ENCODE results near the gene TCAIM. TPM values are rescaled to one million over a fixed set of nuclear protein-coding genes. Genes with fewer than 3 reads are reported as not detected.
A peak's percentile ranks its signal among the peaks of the same experiment; 100 is the strongest.

The TCAIM gene
- polyA plus RNA-seq: 10 to 100 TPM; 10.5 to 42.1 (median 16.2) TPM
- long read RNA-seq, donor 1: 0 reads
- long read RNA-seq, donor 2, partial matches to known transcripts: 0 of 5 reads
- long read RNA-seq, donor 2, other reads (novel, unspliced or antisense): 0 of 5 reads
- long read RNA-seq, donor 3, partial matches to known transcripts: 0 of 6 reads
- long read RNA-seq, donor 3, other reads (novel, unspliced or antisense): 0 of 6 reads
- long read RNA-seq, donor 4: 0 reads
- long read RNA-seq, donor 5: 0 reads
- long read RNA-seq, donor 6, transcript TCAIM-203 (4 exons, 2,178 nt): major isoform, 6 of 12 reads
- long read RNA-seq, donor 6, partial matches to known transcripts: 0 of 12 reads
- long read RNA-seq, donor 6, other reads (novel, unspliced or antisense): 0 of 12 reads
- long read RNA-seq, donor 7: 0 reads
- long read RNA-seq, donor 8: 0 reads
- long read RNA-seq, donor 9, partial matches to known transcripts: 0 of 2 reads
- long read RNA-seq, donor 9, other reads (novel, unspliced or antisense): 0 of 2 reads
- long read RNA-seq, donor 10, transcript TCAIM-203 (4 exons, 2,178 nt): major isoform, 5 of 12 reads
- long read RNA-seq, donor 10, partial matches to known transcripts: 0 of 12 reads
- long read RNA-seq, donor 10, other reads (novel, unspliced or antisense): 0 of 12 reads

DNA sequence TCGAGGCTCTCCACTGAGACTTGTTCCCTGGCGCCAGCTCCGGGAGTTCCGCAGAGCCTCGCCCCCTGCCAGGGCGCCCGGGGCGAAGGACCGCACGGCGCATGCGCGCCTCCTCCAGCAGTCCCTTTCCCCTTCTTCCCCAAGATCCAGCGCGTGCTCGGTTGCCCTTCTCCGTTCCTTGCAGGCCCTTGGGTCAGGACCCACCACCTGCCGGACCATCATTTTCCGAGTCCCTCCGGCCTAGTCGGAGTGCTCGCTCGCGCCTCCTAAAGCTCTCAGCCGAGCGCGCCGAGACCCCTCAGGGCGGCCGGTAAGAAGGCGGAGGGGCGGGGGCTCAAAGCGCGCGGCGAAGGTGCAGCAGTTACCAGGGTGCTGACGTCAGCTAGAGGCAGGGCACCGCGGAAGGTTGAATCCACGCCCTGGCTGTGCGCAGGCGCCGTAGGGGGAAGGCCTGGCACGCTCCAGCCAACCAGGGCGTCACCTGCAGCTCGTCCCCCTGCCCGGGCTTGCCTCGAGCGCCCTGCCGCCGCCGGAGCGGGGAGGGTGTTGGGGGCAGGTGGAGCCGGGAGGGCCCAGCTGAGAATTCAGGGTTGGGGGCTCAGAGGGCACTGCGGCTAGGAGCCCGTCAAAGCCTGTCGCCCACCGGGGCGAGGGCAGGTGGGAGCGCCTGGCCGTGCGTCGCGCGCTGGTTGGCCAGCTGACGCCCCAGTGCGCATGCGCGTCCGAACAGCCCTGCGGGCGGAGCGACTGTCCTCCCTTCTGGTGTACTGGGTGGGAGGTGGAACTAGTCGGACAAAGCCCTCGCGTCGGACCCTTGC lies at the start of gene TCAIM:
TCAIM (plus strand) TSS at position 757 of the 818 bp plus-strand sequence. CDS start 16,017 bp downstream, outside the sequence.
- Histone ChIP-seq H3K27ac (ENCODE audit: low read depth in 1 of 3, low read length in 2 of 3) (peak within 1 kb of the TSS; percentile 76 to 97 (median 93)), H3K4me1 (ENCODE audit: control insufficient read depth in 3 of 3, insufficient read depth in 2 of 3, low read depth in 1 of 3, low read length in 2 of 3) (peaks cover 0 to 11% (median 8%) of the 10 kb centered on the region in 3 donors), H3K27me3 (ENCODE audit: control insufficient read depth in 3 of 3, insufficient read depth in 3 of 3, low read length in 3 of 3) (no peaks in the 10 kb centered on the region), H3K4me3 (ENCODE audit: low read depth in 1 of 3, low read length in 3 of 3) (peak within 1 kb of the TSS; percentile 59 to 88 (median 60)), H3K36me3 (ENCODE audit: control insufficient read depth in 3 of 3, insufficient read depth in 2 of 3, low read depth in 1 of 3, low read length in 3 of 3) (peaks cover 0 to 2% (median 2%) of the 10 kb centered on the region in 3 donors), H3K9me3 (ENCODE audit: control insufficient read depth in 2 of 2, insufficient read depth in 1 of 2, low read depth in 1 of 2, low read length in 1 of 2) (no peaks in the 10 kb centered on the region)
- 0 to 1% (median 0%) methylated on average over 58 to 77 of the region's 77 CpGs for WGBS, 3 donors
- peak; percentile 99 to 100 for DNase-seq
- FAIRE-seq: no peak

DNA sequence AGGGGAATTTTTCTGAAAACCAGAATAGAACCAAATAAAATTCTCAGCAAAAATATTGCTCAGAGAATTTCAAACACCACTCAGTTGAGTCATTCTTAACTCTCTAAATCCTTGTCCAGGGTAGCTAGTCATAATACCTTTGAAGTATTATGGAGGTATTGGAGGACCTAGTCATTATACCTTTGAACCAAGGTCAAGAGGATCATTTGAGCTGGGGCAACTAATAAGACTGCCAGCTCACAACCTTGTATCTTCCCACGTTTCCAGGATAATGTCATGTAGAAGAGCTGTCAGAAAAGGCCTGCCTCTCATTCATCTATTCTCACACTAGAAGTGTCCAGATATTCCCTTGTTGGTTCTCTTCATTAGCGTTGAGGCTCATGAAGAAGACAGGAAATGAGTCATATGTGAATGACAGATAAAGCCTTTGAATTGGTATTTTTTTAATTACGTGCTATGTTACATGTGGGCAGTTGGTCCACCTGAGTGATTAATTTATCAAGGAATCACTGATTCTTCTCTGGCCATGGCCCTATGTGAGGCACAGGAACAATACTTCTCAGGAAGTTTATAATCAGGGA lies 48.6 kb upstream of the TCAIM start:
- DNase-seq (peak in 1 of 2 donors; percentile 9), FAIRE-seq (no peak)
- WGBS, 3 donors: 28 to 49% (median 31%) methylated on average over 3 of the region's 3 CpGs

DNA sequence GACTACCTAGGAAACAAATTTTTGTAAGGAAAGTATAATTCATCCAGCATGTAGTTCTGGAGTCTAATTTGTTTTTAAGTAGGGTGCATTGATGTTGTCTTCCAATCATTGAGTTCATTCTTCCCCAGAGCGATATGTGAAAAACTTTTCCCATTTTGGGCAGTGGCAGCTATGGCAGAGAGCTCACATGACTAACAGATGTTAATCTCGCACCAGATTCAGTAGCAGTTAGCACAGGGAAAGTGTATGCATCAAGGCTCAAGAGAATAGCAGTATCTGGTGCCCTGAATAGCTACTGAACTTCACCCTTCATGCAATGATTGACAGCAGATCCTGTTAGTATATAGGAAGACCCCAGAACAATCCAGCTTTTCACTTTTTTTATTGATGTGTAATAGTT lies 46.3 kb upstream of the TCAIM start:
- Histone ChIP-seq H3K27me3 (ENCODE audit: control insufficient read depth in 3 of 3, insufficient read depth in 3 of 3, low read length in 3 of 3) (no peaks in the 10 kb centered on the region), H3K4me1 (ENCODE audit: control insufficient read depth in 3 of 3, insufficient read depth in 2 of 3, low read depth in 1 of 3, low read length in 2 of 3) (no peaks in the 10 kb centered on the region), H3K36me3 (ENCODE audit: control insufficient read depth in 3 of 3, insufficient read depth in 2 of 3, low read depth in 1 of 3, low read length in 3 of 3) (no peaks in the 10 kb centered on the region), H3K27ac (ENCODE audit: low read depth in 1 of 3, low read length in 2 of 3) (no peak overlapping the region), H3K9me3 (ENCODE audit: control insufficient read depth in 2 of 2, insufficient read depth in 1 of 2, low read depth in 1 of 2, low read length in 1 of 2) (no peaks in the 10 kb centered on the region), H3K4me3 (ENCODE audit: low read depth in 1 of 3, low read length in 3 of 3) (no peak overlapping the region)
- WGBS, 3 donors: 73 to 91% (median 84%) methylated on average over 2 of the region's 2 CpGs
- DNase-seq (no peak), FAIRE-seq (no peak)

More for the DNA sequence above, 48.6 kb upstream of the TCAIM start:
- Histone ChIP-seq H3K27me3 (ENCODE audit: control insufficient read depth in 3 of 3, insufficient read depth in 3 of 3, low read length in 3 of 3) (no peaks in the 10 kb centered on the region), H3K4me1 (ENCODE audit: control insufficient read depth in 3 of 3, insufficient read depth in 2 of 3, low read depth in 1 of 3, low read length in 2 of 3) (no peaks in the 10 kb centered on the region), H3K9me3 (ENCODE audit: control insufficient read depth in 2 of 2, insufficient read depth in 1 of 2, low read depth in 1 of 2, low read length in 1 of 2) (no peaks in the 10 kb centered on the region), H3K27ac (ENCODE audit: low read depth in 1 of 3, low read length in 2 of 3) (no peak overlapping the region), H3K4me3 (ENCODE audit: low read depth in 1 of 3, low read length in 3 of 3) (no peak overlapping the region), H3K36me3 (ENCODE audit: control insufficient read depth in 3 of 3, insufficient read depth in 2 of 3, low read depth in 1 of 3, low read length in 3 of 3) (no peaks in the 10 kb centered on the region)

GRCh38 chr3:44292947-44293346 lies 45.6 kb upstream of the TCAIM start:
- Histone ChIP-seq H3K9me3 (ENCODE audit: control insufficient read depth in 2 of 2, insufficient read depth in 1 of 2, low read depth in 1 of 2, low read length in 1 of 2) (no peaks in the 10 kb centered on the region), H3K27ac (ENCODE audit: low read depth in 1 of 3, low read length in 2 of 3) (no peak overlapping the region), H3K36me3 (ENCODE audit: control insufficient read depth in 3 of 3, insufficient read depth in 2 of 3, low read depth in 1 of 3, low read length in 3 of 3) (no peaks in the 10 kb centered on the region), H3K4me3 (ENCODE audit: low read depth in 1 of 3, low read length in 3 of 3) (no peak overlapping the region), H3K27me3 (ENCODE audit: control insufficient read depth in 3 of 3, insufficient read depth in 3 of 3, low read length in 3 of 3) (no peaks in the 10 kb centered on the region), H3K4me1 (ENCODE audit: control insufficient read depth in 3 of 3, insufficient read depth in 2 of 3, low read depth in 1 of 3, low read length in 2 of 3) (no peaks in the 10 kb centered on the region)
- WGBS, 3 donors: 80 to 83% (median 82%) methylated on average over 1 of the region's 1 CpG
- FAIRE-seq: no peak
- DNase-seq: no peak

GRCh38 chr3:44297255-44297654 lies 41.3 kb upstream of the TCAIM start:
- FAIRE-seq: peak; percentile 51
- Histone ChIP-seq H3K4me3 (ENCODE audit: low read depth in 1 of 3, low read length in 3 of 3) (no peak overlapping the region), H3K27ac (ENCODE audit: low read depth in 1 of 3, low read length in 2 of 3) (no peak overlapping the region), H3K27me3 (ENCODE audit: control insufficient read depth in 3 of 3, insufficient read depth in 3 of 3, low read length in 3 of 3) (no peaks in the 10 kb centered on the region), H3K4me1 (ENCODE audit: control insufficient read depth in 3 of 3, insufficient read depth in 2 of 3, low read depth in 1 of 3, low read length in 2 of 3) (no peaks in the 10 kb centered on the region), H3K36me3 (ENCODE audit: control insufficient read depth in 3 of 3, insufficient read depth in 2 of 3, low read depth in 1 of 3, low read length in 3 of 3) (no peaks in the 10 kb centered on the region), H3K9me3 (ENCODE audit: control insufficient read depth in 2 of 2, insufficient read depth in 1 of 2, low read depth in 1 of 2, low read length in 1 of 2) (no peaks in the 10 kb centered on the region)
- no peak for DNase-seq

DNA sequence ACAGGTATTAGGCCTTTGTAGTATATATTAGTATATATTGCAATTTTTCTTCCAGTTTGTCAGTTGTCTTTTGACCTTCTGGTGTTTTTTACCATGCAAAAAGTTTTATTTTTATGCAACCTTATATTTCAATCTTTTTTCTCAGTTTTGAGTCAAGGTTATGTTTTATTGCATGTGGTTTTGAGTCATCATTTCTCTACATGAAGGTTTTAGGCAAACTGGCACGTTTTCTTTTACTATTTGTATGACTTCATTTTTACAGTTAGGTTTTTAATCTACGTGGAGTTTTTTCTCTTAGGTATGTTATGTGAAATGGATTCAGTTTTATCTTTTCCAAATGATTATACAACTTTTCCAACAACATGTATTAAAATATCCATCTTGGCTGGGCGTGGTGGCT lies 36.8 kb upstream of the TCAIM start:
- FAIRE-seq: no peak
- Histone ChIP-seq H3K4me3 (ENCODE audit: low read depth in 1 of 3, low read length in 3 of 3) (no peak overlapping the region), H3K27ac (ENCODE audit: low read depth in 1 of 3, low read length in 2 of 3) (no peak overlapping the region), H3K36me3 (ENCODE audit: control insufficient read depth in 3 of 3, insufficient read depth in 2 of 3, low read depth in 1 of 3, low read length in 3 of 3) (no peaks in the 10 kb centered on the region), H3K27me3 (ENCODE audit: control insufficient read depth in 3 of 3, insufficient read depth in 3 of 3, low read length in 3 of 3) (peaks cover 0 to 3% (median 0%) of the 10 kb centered on the region in 3 donors), H3K9me3 (ENCODE audit: control insufficient read depth in 2 of 2, insufficient read depth in 1 of 2, low read depth in 1 of 2, low read length in 1 of 2) (no peaks in the 10 kb centered on the region), H3K4me1 (ENCODE audit: control insufficient read depth in 3 of 3, insufficient read depth in 2 of 3, low read depth in 1 of 3, low read length in 2 of 3) (no peaks in the 10 kb centered on the region)
- no peak for DNase-seq
- 65 to 73% (median 73%) methylated on average over 3 of the region's 3 CpGs for WGBS, 3 donors

GRCh38 chr3:44309500-44309899 lies 29.1 kb upstream of the TCAIM start:
- Histone ChIP-seq H3K27ac (ENCODE audit: low read depth in 1 of 3, low read length in 2 of 3) (no peak overlapping the region), H3K27me3 (ENCODE audit: control insufficient read depth in 3 of 3, insufficient read depth in 3 of 3, low read length in 3 of 3) (peaks cover 0 to 3% (median 0%) of the 10 kb centered on the region in 3 donors), H3K4me1 (ENCODE audit: control insufficient read depth in 3 of 3, insufficient read depth in 2 of 3, low read depth in 1 of 3, low read length in 2 of 3) (no peaks in the 10 kb centered on the region), H3K9me3 (ENCODE audit: control insufficient read depth in 2 of 2, insufficient read depth in 1 of 2, low read depth in 1 of 2, low read length in 1 of 2) (no peaks in the 10 kb centered on the region), H3K4me3 (ENCODE audit: low read depth in 1 of 3, low read length in 3 of 3) (no peak overlapping the region), H3K36me3 (ENCODE audit: control insufficient read depth in 3 of 3, insufficient read depth in 2 of 3, low read depth in 1 of 3, low read length in 3 of 3) (no peaks in the 10 kb centered on the region)
- FAIRE-seq (no peak), DNase-seq (no peak)

GRCh38 chr3:44318891-44319311 lies 19.7 kb upstream of the TCAIM start:
- H3K9me3 ChIP-seq (ENCODE audit: control insufficient read depth in 2 of 2, insufficient read depth in 1 of 2, low read depth in 1 of 2, low read length in 1 of 2): no peaks in the 10 kb centered on the region
- DNase-seq (peak in 1 of 2 donors; percentile 15), FAIRE-seq (no peak)
- H3K36me3 ChIP-seq (ENCODE audit: control insufficient read depth in 3 of 3, insufficient read depth in 2 of 3, low read depth in 1 of 3, low read length in 3 of 3): no peaks in the 10 kb centered on the region
- 52 to 72% (median 55%) methylated on average over 8 of the region's 8 CpGs for WGBS, 3 donors
- H3K4me1 ChIP-seq (ENCODE audit: control insufficient read depth in 3 of 3, insufficient read depth in 2 of 3, low read depth in 1 of 3, low read length in 2 of 3): no peaks in the 10 kb centered on the region
- no peak overlapping the region for H3K27ac ChIP-seq (ENCODE audit: low read depth in 1 of 3, low read length in 2 of 3)
- H3K4me3 ChIP-seq (ENCODE audit: low read depth in 1 of 3, low read length in 3 of 3): no peak overlapping the region
- H3K27me3 ChIP-seq (ENCODE audit: control insufficient read depth in 3 of 3, insufficient read depth in 3 of 3, low read length in 3 of 3): no peaks in the 10 kb centered on the region

All from small intestine (tissue), 16 donors.